IPS-20b (cell line): Measurements from ENCODE around the gene ANKRD28.
"Not testable (repeated sequence)": the region's sequence is repeated elsewhere in the genome, so short reads cannot be mapped to it uniquely, and the experiment has no call there.

ENCODE experiments used
- H3K27ac ChIP-seq: one replicate; pipeline ENCODE4 v1.5.1; 2013; ENCODE audit warnings: low read length
- H3K27me3 ChIP-seq: 2 replicates; pipeline ENCODE4 v1.6.1; 2013; ENCODE audit warnings: mild to moderate bottlenecking, low read length, inconsistent platforms; ENCODE audit not compliant: insufficient read depth
- H3K36me3 ChIP-seq: 2 replicates; pipeline ENCODE4 v1.6.1; 2013; ENCODE audit warnings: low read depth, mild to moderate bottlenecking, inconsistent platforms, low read length, moderate library complexity; ENCODE audit not compliant: insufficient read depth
- H3K4me1 ChIP-seq: 2 replicates; pipeline ENCODE4 v1.6.1; 2013; ENCODE audit warnings: mild to moderate bottlenecking, control low read depth, inconsistent platforms, low read length, moderate library complexity; ENCODE audit not compliant: insufficient read depth
- H3K4me3 ChIP-seq: 2 replicates; pipeline ENCODE4 v1.5.1; 2013; ENCODE audit warnings: mild to moderate bottlenecking, low read length, inconsistent platforms
- H3K9ac ChIP-seq: 2 replicates; pipeline ENCODE4 v1.6.1; 2013; ENCODE audit warnings: low read depth, mild to moderate bottlenecking, inconsistent platforms, low read length, moderate library complexity
- H3K9me3 ChIP-seq: 2 replicates; pipeline ENCODE4 v1.6.1; 2013; ENCODE audit warnings: mild to moderate bottlenecking, low read depth, low read length, inconsistent platforms; ENCODE audit not compliant: insufficient read depth

Gene ANKRD28

DNA sequence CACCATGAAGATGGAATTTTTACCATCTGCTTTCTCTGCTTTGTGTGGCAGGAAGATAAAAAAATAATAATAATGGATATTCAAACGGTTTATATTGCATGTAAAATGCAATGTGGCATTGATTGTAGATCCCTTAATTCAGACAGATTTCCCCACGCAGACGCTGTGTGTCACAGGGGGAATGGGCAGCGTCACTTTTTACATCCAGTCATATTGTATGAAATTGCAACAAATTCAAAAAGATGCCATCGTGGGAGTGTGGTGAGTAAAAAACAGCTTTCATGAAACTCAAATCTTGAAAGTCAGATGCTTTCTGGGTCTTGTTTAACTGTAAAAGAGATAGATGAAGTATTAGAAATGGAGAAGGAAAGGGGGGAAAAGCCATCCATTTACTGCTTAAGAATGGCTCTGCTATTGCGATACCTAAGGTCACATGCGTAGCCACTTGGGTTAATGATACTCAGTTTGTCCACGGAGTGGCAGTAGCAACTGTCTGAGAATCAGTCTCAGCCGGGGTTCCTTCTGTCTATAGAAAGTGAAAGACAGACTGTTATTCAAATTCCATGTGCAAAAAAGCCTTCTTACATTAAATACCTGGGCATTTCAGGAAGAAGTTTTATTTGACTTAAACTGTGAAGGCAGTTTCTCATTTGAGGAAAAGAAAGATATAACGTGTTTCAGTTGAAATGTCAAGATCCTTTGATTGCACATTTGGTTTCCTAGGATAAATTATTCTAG is 167.8 kb downstream of the ANKRD28 start:
- no peaks in the 10 kb centered on the region for H3K36me3 ChIP-seq
- H3K27me3 ChIP-seq, result no peaks in the 10 kb centered on the region
- H3K4me3 ChIP-seq, result no peak overlapping the region
- H3K9ac ChIP-seq, result no peak overlapping the region
- no peak overlapping the region for H3K27ac ChIP-seq
- H3K9me3 ChIP-seq, result no peaks in the 10 kb centered on the region
- peaks cover 44% of the 10 kb centered on the region for H3K4me1 ChIP-seq

DNA sequence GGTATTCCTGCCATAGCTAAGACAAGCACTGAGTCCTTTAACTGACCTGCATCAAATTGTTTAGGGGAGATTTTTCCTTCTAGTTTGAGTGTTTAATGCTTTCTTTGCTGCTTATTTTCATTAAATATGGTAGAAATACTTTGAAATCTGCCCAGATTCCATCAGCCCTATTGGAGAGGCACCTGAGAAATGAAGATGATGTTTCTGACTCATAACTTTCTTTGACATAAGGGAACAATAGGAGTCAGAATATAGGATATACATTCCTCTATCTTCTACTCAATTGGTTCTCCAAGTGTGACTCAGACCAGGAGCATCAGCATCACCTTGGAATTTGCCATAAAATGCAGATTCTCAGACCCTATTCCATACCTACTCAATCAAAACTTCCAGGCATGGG is 168.8 kb downstream of the ANKRD28 start:
- Histone ChIP-seq H3K27me3 (no peaks in the 10 kb centered on the region), H3K36me3 (no peaks in the 10 kb centered on the region), H3K9me3 (no peaks in the 10 kb centered on the region), H3K4me1 (peaks cover 33% of the 10 kb centered on the region), H3K9ac (no peak overlapping the region), H3K27ac (no peak overlapping the region), H3K4me3 (no peak overlapping the region)

DNA sequence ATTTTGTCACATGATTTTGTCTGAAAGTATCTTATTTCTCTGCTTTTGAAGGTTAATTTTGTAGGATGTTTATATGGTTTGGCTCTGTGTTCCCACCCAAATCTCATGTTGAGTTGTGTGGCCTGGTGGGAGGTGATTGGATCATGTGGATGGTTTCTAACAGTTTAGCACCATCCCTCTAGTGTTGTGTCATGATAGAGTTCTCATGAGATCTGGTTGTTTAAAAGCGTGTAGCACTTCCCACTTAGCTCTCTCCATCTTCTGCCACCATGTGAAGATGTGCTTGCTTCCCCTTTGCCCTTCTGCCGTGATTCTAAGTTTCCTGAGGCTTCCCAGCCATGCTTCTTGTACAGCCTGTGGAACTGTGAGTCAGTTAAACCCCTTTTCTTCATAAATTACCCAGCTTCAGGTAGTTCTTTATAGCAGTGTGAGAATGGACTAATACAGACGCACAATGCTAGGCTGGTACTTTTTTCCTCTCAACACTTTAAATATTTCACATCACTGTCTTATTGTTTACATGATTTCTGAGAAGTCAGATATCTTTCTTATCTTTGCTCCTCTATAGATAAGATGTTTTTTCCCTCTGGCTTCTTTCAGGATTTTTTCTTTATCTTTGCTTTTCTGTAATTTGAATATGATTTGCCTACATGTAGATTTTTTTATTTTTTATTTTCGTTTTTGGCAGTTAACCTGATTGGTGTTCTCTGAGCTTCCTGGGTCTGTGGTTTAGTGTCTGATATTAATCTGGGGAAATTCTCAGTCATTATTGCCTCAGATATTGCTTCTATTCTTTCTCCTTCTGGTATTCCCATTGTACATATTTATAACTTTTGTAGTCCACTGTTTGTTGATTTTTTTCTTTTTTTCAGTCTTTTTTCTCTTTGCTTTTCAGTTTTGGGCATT is 174.0 kb downstream of the ANKRD28 start:
- Histone ChIP-seq H3K27ac (no peak overlapping the region), H3K9ac (no peak overlapping the region), H3K9me3 (peaks cover 22% of the 10 kb centered on the region), H3K27me3 (no peaks in the 10 kb centered on the region), H3K4me1 (no peaks in the 10 kb centered on the region), H3K4me3 (no peak overlapping the region), H3K36me3 (no peaks in the 10 kb centered on the region; the same call in 1 of the 2 replicates)

DNA sequence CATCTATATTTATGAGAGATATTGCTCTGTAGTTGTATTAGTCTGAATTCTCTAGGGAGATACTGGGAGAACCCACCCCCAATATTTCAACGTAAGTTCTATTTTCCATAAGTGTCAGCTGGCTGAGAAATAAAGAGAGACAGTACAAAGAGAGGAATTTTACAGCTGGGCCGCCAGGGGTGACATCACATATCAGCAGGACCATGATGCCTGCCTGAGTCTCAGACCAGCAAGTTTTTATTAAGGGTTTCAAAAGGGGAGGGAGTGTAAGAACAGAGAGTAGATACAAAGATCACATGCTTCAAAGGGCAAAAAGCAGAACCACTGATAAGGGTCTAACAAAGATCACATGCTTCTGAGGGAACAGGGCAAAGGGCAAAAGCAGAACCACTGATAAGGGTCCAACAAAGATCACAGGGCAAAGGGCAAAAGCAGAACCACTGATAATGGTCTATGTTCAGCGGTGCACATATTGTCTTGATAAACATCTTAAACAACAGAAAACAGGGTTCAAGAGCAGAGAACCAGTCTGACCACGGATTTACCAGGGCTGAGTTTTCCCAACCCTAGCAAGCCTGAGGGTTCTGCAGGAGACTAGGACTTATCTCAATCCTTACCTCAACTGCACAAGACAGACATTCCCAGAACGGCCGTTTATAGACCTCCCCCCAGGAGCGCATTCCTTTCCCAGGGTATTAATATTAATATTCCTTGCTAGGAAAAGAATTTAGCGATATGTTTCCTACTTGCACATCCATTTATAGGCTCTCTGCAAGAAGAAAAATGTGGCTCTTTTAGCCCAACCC is 177.9 kb downstream of the ANKRD28 start:
- H3K4me3 ChIP-seq, H3K36me3 ChIP-seq, H3K4me1 ChIP-seq, H3K9ac ChIP-seq, H3K27ac ChIP-seq, H3K27me3 ChIP-seq: not testable (repeated sequence)
- peaks cover 22% of the 10 kb centered on the region for H3K9me3 ChIP-seq
